GM18508 (cell line): Measurements from ENCODE around the gene MIDN.
"Not testable (repeated sequence)": the region's sequence is repeated elsewhere in the genome, so short reads cannot be mapped to it uniquely, and the experiment has no call there.

ENCODE experiments used
- ATAC-seq: cut with Tn5 transposase; IDR thresholded peaks from one replicate; pipeline ENCODE4 v1.9.1; 2021; ENCODE audit warnings: moderate number of reproducible peaks; ENCODE audit not compliant: insufficient read depth, unreplicated experiment

Gene MIDN

GRCh38 chr19:1290196-1290702 lies 41.9 kb downstream of the MIDN start:
- no peak for ATAC-seq

DNA sequence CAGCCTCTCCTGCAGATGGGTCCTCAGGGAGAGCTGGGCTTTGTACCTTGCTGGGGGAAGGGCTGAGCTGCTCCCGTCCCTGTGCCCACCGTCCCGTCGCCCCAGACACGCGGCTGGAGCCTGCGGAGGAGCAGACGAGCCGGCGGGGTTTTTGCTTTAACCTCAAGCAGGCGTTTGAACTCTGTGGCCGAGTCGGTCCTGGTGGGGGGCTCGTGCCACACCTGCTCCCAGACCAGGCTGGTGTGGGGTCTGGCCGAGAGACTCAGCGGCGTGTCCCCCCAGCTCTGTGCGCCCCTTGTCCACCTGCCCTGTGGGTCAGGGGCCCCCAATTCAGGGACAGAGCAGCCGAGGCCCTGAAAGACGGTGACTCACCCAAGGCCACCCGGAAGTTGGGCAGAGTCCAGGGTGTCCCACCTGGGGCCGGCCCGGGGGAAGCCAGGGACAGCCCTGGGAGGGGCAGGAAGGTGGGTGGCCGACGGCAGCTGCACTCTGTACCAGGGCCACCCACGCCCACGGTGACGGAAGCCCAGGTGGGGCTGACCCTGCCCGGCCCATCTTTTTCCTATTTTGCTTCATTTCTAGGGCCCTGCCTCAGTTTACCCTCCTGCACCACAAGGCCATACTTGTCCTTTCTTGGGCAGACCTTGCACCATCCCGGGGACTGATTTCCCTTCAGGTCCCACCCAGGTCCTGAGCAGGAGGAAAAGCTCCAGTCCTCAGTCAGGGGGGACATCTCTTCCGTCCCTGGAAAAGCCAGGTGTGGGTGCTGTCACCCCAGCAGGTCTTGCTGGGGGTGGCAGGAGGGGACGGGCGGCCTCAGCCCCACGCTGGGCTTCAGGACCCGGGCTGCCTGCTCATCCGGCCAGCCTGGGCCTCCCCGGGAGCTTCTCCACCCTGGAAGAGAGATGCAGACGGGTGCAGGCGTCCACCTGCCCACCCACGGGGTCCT lies 42.6 kb downstream of the MIDN start:
- no peak for ATAC-seq

- no peak for ATAC-seq
Observed at GRCh38 chr19:1291761-1292418, 43.5 kb downstream of the MIDN start.

DNA sequence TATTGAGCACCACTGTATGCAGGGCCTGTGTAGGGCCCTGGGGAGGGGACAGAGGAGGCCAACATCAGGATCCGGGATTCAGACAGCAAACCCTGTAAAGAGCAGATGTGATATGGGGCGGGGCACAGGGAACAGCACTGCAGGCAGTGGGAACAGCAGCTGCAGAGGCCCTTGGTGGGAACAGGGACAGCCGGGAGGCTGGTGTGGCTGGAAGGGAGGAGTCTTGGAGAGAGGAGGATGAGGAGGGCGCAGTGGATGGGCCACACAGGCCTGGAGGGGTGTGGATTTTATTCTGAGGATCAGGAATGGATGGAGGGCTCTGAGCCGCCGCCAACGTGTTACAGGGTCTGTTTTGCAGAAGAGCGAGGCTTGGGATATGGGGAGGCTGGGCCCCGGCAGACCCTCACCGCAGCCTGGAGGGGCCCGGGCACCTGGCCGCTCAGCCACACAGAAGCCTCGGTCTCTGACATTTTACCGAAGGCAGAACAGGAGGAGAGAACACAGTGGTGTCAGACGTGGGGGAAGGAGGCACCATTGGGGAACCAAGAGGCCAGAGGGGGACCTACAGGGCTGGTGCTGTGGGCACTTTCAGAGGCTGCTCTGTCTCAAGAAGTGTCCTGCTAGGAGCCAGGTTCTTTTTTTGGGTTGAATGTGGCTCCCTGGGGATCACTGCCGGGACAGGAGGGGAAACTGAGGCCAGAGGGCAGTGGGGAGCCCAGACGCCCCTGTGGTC lies 44.2 kb downstream of the MIDN start:
- no peak for ATAC-seq

GRCh38 chr19:1293782-1294604 lies 45.6 kb downstream of the MIDN start:
- no peak for ATAC-seq

DNA sequence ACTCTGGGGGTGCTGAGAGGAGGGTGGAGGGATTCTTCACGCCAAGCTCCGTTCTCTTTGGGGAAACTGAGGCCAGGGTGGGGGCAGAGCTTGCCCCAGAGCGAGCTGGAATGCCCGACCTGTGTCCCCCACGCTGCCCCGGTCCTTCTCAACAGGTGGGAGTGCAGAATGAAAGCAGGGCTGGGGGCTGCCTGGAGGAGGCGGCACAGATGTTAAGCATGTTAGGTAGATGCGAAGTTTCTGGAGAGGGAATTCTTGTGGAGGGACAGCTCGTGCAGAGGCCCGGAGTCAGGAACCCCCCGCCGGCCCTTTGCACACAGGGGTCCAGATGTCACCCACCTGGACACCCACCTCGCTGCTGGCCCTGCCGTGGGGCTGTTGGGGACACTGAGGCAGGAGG lies 46.3 kb downstream of the MIDN start:
- ATAC-seq = no peak

DNA sequence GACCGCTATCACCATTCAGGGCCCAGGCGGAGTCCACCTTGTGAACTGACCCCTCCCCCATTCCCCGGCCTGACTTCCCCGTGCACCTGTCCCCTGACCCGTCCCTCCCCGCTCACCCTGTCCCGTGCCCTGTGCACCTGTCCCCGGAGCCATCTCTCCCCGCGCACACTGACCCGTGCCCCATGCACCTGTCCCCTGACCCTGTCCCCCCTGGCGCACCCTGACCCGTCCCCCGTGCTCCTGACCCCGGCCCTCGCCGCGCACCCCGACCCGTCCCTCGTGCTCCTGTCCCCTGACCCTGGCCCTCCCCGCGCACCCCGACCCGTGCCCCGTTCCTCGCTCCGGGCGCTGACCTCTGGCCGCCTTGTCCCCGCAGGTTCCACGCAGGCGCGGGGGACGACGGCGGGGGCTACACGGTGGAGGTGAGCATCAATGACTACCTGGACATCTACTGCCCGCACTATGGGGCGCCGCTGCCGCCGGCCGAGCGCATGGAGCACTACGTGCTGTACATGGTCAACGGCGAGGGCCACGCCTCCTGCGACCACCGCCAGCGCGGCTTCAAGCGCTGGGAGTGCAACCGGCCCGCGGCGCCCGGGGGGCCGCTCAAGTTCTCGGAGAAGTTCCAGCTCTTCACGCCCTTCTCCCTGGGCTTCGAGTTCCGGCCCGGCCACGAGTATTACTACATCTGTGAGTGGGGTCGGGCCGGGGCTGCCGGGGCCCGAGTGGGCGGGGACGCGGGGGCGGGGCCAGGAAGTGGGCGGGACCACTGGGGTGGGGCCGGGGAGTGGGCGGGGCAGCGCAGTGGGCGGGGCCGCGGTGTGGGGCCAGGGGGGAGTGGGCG lies 47.0 kb downstream of the MIDN start:
- ATAC-seq = no peak

GRCh38 chr19:1296078-1296477 lies 47.7 kb downstream of the MIDN start:
- ATAC-seq = no peak

DNA sequence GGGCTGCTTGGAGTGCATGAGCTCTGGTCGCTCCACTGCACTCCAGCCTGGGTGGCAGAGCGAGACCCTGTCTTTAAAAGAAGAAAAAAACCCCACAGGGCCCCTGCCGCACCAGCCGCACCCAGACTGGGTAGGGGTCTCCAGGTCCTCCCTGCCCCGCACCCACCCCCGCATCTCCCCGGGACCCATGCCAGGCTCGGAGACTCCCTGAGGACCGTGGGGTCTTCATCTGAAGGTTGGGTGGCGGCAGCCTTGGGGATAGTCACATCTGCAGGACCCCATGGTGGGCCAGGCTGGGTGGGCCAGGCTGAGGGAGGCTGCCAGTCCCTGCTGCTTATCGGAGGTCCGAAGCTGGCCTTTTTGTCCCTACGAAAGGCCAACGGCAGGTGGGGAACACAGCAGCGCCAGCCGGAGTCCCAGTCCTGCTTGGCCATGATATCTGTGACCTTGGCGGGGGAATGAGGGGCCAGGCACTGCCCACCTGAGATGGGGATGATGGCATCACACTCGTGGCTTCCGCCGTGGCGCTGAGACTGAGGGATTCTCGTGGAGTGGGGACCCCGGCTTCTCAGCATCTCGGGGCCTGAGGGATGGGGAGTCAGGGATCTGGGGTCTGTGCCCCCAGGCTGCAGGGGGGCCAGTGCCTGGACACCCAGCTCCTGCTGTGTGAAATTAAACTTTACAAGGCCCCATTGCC lies 48.3 kb downstream of the MIDN start:
- ATAC-seq = no peak

DNA sequence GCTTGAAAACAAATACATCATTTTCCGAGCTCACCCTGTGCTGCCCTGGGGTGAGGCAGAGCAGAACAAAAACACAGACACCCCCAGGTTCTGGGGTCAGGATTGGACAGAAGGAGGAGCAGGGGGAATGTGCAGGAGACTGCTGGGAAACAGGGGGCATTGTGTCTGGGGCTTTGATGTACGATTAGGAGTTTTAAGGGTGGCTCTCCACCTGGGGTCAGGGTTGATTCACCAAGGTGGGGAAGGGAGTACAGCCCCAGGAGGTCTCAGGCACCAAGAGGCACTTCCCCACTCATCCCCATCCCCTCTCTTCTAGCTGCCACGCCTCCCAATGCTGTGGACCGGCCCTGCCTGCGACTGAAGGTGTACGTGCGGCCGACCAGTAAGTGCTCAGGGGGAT lies 49.9 kb downstream of the MIDN start:
- no peak for ATAC-seq

GRCh38 chr19:1299801-1300200 lies 51.4 kb downstream of the MIDN start:
- ATAC-seq = no peak

DNA sequence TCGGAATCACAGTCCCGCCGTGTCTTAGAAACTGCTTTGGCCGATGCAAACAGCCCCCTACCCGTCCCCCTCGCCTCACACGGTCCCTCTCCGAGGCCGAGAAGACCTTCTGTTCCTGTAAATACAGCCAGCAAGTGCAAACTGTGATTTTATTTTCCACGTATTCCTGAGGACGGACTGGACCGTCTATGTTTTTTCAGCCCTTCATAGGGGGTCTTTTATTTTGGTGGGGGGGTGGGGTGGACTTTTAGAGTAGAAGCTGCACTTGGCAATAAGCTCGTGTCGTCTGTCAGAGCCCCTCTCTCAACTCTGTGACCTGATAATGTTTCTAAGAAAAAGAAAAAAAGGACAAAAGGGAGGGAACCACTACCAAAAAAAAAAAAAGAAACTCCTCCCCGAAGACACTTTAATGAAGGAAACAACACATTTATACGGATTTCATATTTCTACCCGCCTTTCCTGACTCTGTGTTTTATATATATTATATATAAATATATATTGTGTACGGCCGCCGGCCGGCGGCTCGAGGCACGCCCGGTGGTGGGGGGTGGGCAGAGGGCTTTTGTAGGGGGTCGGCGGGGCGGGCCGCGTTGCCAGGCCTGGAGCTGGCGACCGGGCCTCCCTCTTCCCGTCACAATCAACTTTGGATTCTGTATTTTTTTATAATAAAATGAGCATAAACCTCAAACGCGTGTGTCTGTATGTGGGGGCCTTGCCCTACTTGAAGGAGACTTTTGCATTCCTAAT lies 52.5 kb downstream of the MIDN start:
- no peak for ATAC-seq

- ATAC-seq = no peak
Observed at GRCh38 chr19:1302533-1303239, 54.3 kb downstream of the MIDN start.

DNA sequence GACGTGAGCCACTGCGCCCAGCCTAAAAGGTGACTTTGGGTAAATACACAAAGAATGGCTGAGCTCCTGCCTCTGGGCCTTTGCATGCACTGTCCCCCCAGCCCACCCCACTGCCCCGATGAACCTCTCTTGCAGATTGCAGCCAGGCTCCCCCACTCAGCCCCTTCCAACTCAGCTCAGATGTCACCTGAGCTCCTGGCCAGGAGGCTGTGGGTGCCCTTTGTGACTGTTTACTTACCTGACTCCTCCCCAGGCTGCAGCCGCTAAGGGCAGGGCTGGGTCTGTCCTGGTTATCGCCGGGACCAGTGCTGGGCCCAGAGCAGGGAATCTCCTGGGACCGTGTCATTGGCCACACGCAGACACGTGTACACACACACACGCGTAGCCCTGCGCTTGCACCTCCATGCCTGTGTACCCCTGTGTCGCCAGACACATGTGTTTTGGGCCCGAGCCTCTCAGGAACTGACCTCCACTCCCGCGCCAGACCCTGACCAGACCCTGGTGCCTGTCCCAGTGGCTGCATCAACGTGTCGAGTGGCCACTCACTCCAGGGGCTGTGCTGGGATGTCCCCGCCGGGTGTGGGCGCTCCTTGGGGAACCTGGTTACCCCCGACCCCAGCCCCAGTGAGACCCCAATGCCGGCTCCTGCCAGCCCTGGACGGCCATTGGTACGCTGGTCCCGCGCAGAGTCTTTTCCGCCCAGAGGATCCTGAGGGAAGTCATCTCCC lies 56.0 kb downstream of the MIDN start:
- no peak for ATAC-seq

DNA sequence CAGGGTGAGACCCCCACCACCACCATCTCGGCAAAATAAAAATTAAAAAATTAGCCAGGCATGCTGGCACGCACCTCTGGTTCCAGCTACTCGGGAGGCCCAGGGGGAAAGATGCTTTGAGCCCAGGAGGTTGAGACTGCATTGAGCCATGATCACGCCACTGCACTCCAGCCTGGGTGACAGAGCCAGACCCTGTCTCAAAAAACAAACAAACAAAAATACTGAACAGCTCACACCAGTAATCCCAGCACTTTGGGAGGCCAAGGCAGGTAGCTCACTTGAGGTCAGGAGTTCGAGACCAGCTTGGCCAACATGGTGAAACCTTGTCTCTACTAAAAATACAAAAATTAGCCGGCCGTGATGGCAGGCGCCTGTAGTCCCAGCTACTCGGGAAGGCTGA lies 57.0 kb downstream of the MIDN start:
- not testable (repeated sequence) for ATAC-seq

DNA sequence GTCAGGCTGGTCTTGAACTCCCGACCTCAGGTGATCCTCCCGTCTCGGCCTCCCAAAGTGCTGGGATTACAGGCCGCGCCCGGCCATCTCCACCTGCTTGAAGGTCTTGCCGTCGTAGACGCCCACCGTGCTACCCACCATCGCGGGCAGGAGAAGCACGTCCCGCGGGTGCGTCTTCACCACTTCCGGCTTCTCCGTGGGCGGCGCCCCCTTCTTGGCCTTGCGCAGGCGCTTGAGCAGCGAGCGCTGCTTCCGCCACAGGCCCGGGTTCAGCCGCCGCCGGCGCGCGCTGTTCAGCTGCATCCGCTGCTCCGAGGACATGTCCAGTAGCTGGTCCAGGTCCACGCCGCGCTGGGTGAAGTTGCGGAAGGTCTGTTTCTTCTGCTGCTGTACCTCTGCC lies 58.9 kb downstream of the MIDN start:
- no peak for ATAC-seq
